ENCODE measurements around the gene FAT1.
"Not testable (repeated sequence)": the region's sequence is repeated elsewhere in the genome, so short reads cannot be mapped to it uniquely, and the experiment has no call there.

The FAT1 gene

DNA sequence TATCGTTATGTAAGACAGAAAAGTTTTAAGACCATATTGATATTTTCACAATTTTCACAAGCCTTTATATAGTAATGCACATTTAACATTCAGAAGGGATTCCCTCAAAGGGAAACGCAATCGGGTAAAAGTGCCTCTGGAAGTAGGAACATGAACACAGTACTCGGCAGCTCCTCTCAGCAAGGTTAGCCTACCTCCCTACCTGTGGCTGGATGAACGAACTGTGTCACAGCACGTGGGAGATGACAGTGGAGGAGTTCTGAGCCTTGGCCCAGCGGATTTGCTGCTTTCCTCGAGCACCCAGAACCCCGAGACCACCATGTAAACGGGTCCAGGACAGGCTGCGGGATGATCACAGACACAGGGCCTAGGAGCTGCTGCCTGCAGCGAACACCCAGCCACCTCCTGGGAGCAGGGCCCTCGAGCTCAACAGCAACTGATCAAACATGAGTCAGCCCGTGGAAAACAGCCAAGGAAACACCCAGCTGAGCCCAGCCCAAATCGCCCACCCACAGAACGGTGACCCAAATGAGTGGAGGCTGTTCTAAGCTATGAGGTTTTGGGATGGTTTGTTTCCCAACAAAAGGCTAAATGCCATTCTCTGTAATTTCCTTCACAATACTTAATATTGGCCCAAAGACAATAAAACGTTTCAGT lies 30.4 kb downstream of the FAT1 start:
- no peak for DNase-seq

DNA sequence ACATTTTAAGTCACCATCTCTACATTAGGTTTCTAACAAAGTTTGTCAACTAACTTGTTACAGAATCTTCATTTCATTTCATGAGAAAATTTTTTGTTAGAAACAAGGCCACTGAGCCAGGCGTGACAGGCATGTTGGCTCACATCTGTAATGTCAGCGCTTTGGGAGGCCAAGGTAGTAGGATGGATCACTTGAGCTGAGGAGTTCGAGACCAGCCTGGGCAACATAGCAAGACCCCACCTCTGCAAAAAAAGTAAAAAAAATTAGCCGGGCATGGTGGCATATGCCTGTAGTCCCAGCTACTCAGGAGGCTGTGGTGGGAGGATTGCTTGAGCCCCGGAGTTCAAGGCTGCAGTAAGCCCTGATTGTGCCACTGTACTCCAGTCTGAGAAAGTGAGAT lies 32.3 kb downstream of the FAT1 start:
- no peak for DNase-seq

DNA sequence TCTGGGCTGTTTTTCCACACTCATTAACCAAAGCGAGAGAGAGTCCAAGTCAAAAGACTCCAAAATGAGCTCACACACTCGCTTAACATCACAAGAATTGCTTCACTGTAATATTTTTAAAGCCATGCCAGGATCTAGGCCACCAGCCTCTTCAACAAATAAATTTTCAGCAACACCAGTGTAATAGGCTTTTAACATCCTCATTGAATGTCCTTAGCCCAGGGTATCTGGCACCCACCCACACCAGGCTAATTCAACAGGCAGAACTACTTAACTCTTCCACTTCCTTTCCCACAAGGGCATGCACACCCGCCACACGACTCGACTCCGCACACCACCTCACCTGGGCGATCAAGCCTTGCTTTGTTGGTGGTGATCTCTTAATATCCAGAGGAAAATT lies 34.2 kb downstream of the FAT1 start:
- DNase-seq = no peak

DNA sequence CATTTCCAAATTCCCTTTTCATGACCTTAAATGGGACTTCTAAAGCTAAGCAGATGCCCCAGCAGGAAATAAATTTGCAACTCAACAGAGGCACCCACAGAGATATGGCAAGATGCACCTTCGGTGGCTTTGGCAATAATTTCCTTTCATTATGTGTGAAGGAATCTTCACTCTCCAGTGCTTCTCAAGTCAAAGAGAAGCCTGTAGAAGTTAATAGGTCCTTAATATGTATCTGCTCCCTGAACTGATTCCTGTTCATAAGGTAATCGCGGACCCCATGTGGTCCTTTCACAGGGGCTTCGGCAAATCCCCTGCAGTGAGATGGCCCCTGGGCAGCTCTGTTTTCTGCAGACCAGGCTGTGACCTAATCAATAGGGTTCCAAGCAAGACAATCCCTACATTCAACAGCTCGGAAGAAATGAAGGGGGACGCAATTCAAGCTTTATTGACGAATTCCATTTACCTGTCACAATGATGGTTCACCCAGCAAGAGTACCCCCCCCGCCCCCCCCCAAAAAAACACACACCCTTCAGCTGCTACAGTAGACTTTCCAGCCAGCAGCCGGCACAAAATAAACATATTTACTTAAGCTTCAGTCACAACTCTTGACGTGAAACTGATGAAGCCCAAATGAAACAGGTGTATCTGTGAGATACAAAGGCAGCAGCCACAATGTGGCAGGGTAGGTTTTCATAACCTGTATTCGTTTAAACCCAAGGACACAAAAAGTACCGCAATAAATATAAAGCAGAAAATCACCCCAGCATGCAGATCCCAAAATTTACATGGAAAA lies 35.3 kb downstream of the FAT1 start:
- no peak for DNase-seq

DNA sequence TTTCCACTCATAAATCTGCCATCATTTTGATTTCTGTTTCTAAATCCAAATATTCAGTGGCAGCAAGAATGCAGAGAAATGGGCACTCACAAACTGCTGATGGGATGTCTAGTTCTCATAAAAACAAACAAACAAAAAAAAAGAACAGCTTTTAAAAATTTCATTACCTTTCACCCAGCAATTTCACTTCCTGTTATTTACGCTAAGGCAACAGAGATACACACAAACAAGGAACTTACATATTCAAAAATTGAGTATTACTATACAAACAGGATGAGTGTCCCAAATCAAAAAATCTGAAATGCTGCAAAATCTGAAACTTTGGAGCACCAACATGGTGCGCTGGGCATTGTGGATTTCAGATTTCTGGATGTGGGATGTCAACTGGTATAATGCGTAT lies 36.4 kb downstream of the FAT1 start:
- no peak for DNase-seq

DNA sequence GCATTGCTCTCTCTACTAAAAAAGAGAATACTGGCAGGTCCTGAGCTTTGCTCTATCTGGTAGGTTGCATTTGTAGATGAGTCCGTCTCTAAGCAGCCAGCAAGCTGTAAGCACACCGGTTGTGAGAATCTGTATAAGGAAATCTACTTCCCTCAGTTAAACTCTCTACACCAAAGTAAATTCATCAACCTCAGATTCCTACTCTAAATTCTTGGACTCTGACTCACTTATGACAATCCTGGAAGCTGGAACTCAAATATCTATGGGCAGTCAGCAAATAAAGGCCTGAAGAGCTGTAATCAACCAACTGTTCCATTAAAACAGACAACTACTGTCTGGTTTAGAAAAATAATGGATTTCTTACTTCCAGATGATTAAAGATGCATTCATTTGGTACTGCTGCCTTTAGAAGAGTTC lies 37.9 kb downstream of the FAT1 start:
- DNase-seq = no peak

DNA sequence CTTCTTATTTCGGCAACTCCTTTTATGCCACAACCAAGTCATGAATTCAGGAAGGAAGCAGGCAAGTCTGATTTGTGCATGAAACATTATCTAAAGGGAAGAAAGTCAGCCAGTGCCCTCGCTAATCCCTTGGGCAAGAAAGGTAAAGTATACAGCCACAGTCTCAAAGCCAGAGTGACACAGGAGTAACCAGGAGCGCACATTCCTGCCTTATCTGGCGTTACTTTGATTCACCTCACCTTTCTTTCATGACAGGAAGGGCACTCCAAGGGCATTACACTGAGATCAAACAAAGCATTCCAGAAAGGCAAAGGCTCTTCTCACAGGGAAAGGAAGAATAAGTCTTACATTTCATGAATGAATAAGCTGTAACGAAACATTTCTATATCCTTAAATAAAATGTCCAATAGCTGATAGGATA lies 38.8 kb downstream of the FAT1 start:
- DNase-seq = no peak

DNA sequence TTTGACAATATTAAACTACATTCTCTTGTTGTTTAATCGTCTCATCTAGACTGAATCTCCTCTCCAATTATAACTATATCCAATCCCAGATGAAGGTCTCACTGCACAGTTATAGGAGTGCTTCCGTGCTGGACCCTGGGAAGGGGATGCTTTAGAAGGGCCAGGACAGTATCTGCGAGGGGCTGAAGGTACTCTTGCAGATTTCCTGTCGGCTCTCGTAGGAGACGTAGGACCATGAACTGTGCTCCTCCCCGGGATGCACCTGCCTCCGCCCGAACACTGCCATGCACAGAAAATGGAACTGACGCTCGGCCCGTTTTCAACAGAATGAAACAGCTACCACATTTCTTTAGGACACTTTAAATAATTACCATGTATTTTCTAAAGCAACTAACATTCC lies 39.4 kb downstream of the FAT1 start:
- DNase-seq = no peak

DNA sequence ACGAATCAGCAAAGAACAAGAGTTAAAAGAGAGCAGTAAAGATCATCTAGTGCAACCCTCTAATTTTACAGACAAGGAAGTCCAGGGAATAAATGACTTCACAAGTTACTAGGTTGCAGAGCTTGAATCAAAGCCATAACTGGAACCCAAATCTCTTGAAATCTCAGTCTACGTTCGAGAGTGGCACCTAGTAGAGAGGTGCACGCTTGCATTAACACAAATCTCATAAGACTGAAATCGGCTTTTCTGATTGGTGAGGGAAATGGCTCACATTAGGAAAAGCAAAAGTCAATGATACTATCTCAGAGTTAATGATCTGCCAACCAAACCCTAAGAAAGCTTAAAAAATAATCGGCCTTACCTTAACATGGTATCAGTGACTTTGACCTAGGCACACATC lies 43.0 kb downstream of the FAT1 start:
- DNase-seq = no peak

DNA sequence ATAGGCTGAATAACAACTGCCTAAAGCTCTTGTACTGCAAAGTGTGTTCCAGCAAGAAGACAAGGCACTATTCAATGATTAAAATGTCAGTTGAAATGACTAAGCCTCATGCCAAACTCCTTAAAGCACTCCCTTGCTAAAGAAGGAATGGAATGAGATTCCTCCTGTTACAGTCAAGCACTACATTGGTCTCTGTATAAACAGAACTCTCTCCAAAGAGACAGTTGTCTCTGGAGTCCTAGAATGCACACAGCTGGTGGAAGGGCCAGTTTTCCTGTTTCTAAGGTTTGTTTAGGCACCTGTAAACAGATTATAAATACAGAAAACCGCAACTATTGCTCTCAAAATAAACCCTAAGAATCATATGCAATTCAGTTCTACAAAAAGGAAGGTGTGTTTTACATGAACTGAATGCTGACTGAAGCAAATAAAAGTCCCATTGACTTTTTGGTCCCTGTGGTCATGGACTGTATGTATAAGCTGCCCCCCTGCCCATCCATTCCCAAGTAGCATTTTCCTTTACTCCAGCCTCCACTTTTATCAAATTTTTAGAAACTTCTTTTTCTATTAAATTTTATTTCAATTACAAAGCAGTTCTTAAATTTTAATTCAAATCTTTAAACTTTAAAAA lies 47.0 kb downstream of the FAT1 start:
- no peak for DNase-seq

DNA sequence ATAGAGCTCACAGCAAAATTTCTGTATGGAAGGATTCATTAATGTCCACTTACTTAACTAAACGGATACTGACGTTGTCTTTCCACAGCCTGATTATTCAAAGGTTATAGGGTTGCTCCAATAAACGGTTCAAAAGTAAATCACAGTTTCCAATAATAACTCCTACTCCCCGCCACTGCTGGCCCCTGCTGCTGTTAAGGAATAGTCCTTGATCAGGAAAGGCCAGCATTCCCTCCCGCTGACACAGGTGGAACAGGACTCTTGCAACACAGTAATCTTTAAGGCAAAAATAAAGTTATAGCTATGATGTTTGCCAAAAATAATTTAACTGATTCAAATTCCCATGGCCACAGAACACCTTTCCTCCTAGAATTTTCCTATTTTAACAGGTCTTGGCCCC lies 53.9 kb downstream of the FAT1 start:
- DNase-seq = no peak

DNA sequence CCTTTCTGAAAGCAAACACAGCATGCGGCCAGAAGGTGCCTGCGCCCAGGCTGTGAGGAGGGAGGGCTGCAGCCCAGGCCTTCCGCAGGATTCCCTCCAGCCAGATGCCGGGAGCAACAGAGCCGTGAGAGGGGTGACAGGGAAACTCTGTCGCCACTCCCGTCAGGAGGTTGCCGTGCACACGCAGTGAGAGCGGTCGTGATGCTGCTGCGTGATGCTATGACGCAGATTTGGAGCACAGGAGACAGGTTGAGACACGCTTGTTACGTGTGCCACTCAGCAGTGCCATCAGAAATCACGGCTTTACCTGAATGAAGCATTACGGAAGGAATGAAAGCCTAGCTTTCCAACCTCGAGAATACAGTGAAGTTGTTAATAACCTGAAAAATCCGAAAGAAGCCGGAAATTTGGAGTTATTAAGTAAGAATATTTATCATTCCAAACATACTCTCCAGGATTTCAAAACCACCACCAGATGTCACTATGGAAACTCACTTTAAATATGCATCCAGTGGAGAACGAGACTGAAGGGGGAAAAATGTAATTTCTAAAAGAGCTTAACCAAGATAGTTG lies 54.4 kb downstream of the FAT1 start:
- no peak for DNase-seq

DNA sequence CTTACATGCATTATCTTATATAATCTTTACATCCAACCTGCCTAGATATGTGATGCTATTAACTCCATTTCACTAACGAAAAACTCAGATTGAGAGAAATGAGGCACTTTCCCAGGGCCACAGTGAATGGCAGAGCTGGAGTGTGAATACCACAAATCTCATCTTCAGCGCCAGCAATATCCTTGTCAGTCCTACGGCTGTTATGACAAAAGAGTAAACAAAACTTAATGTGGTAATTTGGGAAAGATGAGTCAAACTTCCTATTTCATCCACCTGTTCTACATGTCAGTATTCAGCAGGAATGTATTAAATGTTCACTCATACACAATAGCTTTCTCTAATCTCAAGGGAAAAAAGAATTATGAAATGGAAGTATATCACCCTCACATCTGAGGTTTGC lies 56.9 kb downstream of the FAT1 start:
- no peak for DNase-seq

DNA sequence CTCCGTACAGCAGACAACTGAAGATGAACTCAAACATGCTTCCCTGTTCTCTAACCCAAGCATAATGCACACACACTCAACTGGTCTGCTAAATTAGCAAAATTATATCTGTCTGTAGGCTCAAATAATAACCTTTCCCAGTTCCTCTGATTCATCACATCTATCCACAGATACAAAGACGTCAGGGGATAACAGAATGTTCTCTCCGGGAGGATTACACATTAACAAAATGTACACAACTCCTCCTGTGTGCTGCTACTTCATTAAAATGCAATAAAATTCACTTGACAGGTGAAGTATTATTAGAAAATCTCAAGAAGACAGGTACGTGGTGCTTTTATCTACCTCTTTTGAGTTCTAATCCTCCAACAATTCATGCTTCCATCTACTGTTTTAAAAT lies 57.4 kb downstream of the FAT1 start:
- no peak for DNase-seq

DNA sequence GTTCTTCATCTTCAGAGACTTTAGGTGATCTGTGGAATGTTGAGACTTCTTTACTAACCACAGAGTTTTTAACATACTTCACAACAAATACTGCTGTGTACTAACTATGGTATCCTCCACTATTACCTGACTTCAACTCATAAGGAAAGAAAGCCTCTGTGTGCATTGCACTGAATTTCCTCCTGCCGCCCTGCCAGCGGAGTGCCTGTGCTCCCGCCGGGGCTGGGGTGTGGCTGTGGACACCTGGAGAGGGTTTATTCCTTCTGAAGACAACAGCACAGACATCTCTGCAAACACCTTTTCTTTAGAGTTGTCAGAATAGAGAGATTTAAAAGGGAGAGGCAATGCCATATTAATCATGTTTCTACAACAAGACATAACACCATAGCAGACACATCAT lies 63.3 kb downstream of the FAT1 start:
- DNase-seq = no peak

DNA sequence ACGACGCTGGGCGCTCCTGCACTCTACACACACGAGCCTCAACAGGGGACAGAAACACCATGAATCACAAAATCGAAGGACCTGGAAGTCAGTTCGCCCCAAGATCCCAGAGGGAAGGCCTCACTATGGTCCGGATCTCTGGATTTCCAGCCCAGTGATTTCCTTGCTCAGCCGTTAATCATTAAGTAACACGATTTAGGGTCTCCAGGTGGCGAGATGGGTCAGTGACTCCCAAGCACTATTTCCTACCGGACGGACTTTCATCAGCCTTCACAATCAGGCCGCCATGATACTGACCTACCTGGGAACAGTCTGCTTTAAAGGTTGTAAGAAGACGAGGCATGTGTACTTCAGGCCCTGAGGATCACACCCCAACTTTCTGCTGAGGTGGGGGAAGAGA lies 63.7 kb downstream of the FAT1 start:
- DNase-seq = no peak

DNA sequence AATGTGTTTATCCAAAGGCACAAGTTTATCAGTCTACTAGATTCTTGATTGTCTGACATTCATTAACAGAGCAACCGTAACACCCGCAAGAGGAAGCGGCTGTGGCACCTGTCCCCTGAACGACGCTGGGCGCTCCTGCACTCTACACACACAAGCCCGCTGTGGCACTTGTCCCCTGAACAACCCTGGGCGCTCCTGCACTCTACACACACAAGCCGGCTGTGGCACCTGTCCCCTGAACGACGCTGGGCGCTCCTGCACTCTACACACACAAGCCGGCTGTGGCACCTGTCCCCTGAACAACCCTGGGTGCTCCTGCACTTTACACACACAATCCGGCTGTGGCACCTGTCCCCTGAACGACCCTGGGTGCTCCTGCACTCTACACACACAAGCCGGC lies 64.2 kb downstream of the FAT1 start:
- DNase-seq = not testable (repeated sequence)

DNA sequence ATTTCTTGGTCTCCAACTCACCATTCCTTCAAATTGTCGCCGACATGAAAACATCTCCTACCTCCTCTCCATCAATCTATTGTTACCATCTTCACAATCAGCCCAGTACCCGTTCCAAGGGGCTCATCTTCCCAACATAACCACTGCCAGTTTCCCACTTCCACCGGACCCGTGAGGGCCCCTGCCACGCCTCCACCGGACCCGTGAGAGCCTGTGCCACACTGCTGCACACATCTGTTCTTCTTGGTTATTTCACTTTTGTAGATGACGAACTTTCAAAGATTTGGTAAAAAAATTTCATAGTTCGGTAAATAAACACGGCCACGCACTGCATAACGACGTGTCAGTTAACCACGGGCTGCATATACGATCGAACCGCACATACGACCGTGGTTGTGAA lies 65.0 kb downstream of the FAT1 start:
- DNase-seq = no peak

DNA sequence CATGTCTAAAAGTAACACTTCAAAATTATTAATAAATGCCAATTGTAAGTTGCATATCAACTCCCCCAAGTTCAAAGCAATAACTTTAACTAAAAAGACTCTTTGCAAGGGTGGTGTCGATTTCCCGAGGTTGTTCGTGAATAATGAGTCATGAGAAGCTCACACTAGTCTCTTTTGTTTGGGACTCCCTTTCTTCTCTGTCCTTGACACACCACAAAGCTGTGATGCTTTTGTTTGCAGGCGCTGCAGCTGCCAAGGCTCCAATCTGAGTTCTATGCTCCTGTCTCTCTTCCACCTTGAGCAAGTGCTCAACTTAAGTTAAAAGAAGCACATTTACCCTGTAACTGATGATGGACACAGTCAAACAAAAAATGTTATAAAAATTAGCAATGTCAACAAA lies 65.9 kb downstream of the FAT1 start:
- DNase-seq = no peak

DNA sequence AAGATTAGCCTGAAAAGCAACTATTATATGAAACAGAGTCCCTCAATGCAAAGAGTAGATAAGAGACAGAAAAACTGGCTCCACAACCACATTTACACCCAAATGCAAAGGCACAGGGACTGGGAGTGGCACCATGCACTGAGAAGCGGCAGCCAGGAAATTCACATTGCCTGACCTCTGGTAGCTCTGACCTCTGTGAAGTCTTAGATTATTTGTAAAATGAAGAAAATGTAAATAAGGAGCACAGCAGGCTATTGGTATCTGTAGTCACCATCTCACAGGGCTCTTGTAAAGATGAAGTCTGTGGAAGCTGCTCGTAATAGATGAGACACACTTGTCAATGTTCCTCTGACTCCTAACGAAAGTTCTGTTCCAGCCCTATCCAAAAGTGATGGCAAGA lies 69.7 kb downstream of the FAT1 start:
- DNase-seq = no peak

DNA sequence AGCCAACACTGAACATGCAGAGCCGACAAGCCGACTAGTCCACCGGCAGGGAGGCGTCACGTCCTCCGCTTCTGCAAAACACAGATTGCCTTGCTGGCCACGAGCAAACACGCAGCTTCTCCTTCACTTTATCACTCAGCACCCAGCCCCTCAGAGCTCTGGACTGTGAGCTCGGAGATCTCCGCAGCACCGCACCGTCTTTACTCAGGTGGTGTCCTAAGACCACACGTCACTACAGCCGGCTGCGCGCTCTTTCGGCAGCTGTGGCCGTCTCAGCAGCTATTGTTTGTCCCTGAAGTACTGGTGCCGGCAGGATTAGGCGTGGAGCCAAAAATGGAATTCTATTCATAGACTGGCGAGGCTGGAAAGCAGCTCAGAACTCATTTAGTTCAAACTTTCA lies 72.0 kb downstream of the FAT1 start:
- no peak for DNase-seq

DNA sequence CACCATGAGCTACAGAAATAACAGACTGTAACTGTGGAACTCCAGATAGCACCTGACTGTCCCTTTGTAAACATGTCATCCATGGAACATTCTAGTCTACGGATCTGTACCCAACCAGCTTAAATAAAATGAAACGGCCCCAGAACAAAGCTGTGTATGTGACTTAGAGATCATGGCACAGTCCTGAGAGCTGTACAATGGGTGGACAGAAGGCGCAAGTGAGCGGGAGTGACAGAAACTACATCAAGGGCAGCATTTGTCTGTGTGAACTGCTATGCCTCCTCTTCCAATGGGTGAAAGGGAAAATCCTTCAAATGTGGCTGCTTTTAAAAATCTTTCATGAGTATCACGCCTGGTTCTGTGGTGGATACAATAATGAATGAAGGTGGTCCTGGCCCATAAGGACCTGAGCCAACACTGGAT lies 72.5 kb downstream of the FAT1 start:
- DNase-seq = no peak

DNA sequence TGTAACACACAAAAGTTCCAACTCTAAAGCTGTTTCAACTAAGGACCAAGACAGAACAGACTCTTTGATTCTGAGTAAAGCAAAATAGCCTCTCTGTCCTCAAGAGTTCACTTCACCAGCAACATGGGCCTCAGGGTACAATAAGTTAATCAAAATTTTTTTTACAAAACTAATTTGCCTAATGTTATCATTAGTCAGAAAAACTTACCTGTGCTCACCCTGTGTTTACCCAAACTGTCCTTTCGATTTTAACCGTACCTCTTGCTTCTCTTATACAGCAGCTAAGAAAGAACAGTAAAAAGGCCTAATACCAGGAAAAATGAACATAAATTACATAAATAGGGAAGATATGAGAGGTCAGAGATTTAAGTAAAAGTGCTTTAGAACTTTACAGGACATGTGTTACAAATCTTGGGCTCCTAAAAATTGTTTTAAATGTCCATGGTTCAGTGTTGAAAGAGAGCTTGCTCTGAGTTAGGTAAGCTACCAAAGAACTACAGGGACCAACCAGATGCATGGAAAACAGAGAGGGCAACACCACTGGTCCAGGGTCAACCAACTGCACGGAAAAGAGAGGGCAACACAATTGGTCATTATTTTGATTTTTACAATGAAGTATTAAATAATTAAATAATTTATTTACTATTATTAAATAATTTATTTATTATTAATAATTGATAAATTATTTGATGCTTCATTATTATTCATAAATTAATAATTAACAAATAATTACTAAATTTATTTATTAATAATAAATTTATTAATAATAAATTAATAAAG lies 73.1 kb downstream of the FAT1 start:
- no peak for DNase-seq

Measured in stimulated activated CD8-positive, alpha-beta memory T cell treated with anti-CD3 and anti-CD28 coated beads, Interleukin-4, amount 100 ng/mL, for 48 hours (primary cell).